ENCODE data around the gene SKAP2.

SKAP2 gene

DNA sequence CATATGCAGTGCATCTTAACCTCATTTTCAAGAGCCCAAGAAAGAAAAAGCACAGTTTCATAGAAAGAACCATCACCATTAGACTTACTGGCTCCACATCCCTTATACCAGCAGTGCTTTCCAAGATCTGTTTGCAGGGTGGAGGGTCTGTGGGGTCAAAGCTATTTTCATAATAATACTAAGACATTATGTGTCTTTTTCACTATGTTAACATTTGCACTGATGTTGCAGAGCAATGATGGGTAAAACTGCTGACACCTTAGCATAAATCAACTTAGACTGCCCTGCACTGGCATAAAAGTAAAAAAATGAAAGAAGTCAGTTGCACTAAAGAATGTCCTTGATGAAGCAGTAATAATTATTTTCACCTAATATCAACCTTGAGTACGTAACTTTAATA is 166.2 kb downstream of the SKAP2 start:
- in situ Hi-C loops (cut with MboI; ENCODE audit: low sequenced_read_pairs) = no loop called here

DNA sequence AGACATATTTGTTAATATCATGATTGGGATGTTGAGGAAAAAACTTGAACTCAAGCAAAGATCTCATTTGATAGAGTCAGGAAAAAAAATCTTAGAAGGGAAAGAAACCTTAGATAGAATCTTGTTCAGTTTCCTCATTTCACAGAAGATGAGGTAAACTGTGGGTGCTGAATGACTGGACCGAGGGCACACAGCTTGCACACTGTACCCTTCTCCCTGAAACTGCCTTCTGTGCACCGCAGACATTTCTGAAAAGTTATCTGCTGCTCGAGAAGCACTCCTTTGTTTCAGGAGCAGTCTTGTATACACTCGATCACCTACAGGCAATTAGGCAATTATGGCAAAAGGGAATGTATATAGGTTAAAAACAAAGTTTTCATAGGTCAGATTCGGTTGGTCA is 167.4 kb downstream of the SKAP2 start:
- in situ Hi-C loops (cut with MboI; ENCODE audit: low sequenced_read_pairs) = no loop called here

DNA sequence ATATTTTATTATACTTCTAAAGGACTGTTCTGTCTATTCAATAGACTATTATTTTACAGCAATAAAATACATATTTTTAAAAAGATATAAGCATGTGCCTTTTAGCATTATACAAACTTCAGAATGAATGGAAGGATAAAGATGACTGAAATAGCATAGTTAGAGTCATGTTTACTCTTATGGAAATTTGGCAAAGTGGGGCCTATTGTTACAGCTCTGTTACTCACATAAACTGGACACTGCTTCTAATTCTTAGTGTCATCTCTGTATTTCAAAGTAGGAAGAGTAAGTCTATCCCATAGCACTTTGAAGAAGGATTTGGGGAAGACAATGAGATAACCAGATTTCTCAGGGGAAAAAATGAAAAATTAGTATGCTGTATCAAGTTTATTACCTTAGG is 168.2 kb downstream of the SKAP2 start:
- in situ Hi-C loops (cut with MboI; ENCODE audit: low sequenced_read_pairs) = no loop called here

DNA sequence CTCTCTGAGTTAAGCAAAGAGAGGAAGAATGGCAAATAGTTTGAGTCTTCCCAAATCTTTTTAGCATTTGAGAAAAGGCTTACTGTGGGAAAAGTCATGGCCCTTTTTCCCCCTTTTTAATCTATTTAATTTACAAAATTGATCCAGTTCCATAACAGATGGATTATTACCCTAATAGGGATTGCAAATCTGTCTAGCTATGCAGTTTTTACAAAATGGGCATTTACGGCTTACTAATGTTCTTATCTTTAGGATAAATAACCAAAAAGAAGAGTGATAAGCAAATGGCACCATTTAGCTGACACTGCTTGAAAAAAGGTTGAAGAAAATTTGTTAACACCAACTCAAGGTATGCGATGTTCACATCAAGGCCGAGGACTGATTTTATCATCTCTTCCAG is 169.7 kb downstream of the SKAP2 start:
- in situ Hi-C loops (cut with MboI; ENCODE audit: low sequenced_read_pairs) = no loop called here

DNA sequence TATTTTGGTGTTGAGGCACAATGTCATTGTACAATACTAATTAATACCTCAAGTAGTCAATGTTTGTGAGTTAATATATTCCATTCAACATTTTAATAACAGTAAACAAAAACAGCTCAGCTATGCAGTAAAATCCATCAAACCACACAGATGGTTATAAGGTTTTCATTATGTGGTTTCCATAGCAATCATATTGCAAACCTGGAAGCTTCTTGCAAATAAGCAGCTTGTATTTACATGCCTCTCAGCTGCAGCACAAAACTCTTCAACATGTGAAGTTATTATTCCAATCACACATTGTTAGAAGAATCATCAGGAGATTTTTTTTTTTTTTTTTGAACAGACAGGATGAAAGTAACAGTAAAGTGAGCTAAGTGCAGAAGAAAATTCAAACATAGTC is 170.2 kb downstream of the SKAP2 start:
- in situ Hi-C loops (cut with MboI; ENCODE audit: low sequenced_read_pairs) = no loop called here

DNA sequence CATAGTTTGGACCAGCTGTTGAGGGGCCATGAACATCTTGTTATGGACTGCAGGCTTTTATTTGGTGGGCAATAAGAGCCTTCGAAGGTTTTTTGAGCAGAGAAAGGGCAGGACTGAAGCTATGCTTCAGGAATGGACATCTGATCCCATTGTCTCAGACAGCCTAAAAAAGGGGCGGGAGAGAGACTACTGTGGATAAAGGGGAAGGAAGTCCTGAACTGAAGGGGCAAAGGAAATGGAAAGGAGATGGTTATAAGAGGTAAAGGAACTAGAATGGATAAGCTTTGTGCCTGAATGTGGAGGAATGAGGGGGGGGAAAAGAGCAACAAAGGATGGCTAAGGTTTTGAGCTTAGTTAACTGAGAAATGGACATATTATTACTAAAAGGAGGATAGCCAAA is 172.5 kb downstream of the SKAP2 start:
- in situ Hi-C loops (cut with MboI; ENCODE audit: low sequenced_read_pairs) = no loop called here

DNA sequence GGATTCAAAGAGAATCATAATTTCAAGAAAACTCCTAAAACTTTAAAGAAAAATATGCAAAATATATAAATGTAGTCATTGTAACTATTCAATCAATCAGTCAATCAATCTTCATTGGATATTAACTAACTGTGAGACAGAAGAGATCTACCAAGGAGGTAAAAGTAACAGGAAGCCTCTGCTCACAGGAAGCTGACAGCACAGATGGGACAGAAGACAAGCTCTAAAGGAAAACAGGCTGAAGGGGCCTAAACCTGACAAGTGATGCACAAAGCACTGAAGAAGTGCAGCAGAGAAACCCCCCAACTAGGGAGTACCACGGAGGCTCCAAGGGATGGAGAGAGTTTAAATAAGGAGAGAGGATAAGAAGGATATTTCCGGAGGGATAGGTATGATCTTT is 173.0 kb downstream of the SKAP2 start:
- in situ Hi-C loops (cut with MboI; ENCODE audit: low sequenced_read_pairs) = no loop called here

DNA sequence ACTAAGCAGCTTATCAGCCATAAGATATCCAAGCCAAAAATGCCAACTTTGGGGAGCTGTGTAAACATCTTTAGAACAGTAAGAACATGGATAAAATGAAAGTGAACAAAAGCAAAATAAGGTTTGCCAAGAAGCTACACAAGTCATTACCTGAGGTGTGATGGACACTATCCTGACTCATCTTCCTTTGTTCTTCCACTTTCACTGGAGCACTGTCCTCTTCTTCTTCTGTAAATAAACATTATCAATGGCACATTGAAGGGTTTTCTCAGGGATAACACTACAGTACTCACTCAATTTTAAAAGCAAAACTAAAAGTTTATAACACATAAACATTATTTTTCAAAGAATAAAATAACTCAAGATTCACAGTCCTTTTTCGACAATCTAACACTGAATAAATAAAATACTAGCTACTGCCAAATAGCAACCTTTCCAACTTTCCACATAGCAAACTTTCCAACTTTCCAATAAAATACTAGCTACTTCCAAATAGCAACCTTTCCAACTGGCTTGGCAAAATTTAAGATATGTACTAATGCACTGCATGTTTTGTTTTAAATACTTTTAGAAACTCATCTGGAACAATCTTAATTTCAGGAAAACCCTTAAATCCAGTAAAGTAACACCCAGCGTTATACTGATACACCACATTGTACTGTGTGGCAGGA is 174.1 kb downstream of the SKAP2 start:
- in situ Hi-C loops (cut with MboI; ENCODE audit: low sequenced_read_pairs) = no loop called here

DNA sequence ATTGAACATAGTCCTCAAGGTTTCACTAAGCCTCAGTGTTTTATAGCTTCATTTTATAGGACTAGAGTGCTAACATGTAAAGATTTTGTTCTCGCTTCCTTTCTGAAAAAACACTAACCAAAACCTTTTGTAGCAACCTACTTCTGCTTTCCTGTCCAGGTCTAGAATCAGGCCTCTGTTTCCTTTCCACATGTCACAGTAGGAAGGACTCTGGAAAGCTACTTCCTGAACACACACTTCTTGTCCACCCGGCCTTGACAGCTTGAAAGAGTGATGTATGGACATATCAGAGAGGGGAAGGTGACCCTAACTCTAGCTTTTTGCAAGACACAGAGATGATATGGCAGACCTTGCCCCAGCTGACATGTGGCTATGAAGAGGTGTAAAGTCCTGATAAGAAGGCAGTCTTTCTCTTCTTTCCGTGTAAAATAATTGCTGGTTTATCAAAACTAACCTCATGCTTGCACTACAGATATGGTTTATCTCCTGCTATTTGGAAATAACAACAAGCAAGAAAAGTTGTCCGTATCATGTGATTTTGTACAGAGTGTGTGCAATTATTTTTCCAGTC is 175.4 kb downstream of the SKAP2 start:
- in situ Hi-C loops (cut with MboI; ENCODE audit: low sequenced_read_pairs) = no loop called here

DNA sequence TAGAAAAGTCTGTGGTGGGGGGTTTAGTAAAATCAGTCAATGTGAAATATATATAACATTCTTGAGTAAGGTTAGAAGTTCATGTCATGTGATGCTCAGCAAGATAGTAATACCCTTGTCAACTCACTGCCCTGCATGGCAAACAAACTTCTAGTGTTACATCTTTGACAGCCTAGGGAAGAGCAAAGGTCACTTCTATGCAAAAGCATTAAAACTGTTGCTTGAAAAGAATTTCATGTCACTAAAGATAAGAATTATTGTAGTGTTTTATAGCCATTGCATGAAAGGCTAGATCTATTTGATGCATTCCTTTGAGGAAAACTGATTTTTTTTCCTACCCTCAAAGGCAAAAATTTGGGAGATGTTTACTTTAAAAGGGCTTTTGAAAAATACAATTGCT is 176.0 kb downstream of the SKAP2 start:
- in situ Hi-C loops (cut with MboI; ENCODE audit: low sequenced_read_pairs) = no loop called here

DNA sequence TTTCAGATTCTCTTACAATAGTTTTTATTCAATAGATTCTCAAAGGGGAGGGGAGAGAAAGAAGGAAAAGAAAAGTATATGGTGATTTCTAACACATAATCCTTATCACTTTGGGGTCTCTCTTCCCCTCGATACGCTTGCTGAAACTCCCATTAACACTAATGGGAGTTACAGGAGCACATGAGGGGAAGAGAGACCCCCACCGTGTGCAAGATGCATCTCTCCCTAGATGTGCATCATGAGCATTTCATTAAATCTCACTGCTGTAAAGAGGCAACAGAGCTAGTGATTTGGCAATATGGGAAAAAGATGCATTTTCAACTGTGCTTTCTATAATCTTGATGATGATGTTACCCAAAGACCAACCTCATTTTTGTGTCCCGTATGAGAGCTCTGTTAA is 177.4 kb downstream of the SKAP2 start:
- in situ Hi-C loops (cut with MboI; ENCODE audit: low sequenced_read_pairs) = no loop called here

DNA sequence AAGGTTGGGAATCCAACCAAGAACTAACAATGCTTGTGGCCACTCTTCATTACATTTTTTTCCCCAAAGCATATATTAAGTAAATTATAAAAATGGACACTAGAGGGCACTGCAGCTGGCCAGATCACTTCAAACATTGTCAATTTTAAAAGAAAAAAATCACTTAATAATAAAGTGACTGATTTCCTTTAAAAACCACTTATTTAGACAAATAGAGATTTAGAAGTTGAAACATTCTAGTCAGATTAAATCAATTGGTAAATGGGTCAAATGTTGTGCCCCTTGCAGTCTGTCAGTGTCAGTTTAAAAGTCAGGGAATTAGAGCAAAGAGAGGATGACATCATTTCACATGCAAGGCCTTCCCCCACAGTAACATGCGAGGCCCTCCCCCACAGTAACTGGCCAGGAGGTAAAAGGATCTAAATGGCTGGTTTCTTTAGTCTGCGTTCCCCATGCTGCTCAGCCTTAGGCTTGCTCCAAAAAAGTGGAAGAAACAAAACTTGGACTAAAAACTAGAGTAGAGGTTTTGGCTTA is 177.9 kb downstream of the SKAP2 start:
- in situ Hi-C loops (cut with MboI; ENCODE audit: low sequenced_read_pairs) = no loop called here

DNA sequence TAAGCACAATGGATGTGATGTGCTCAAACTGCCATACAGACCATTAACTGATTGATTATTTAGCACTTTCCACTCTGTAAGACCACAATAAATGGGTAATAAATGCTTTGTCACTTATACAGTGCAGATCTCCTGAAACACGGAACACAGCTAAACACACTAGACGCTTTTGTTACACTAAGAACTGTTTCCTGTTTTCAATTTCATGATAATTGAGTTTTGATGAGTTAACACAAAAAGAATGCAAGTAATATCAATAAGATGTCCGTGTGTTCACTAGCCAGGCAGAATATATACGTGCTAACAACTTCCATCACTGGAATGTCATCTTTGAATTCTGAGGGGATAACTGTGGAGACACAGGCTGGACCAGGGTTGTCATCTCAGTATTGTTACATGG is 178.8 kb downstream of the SKAP2 start:
- in situ Hi-C loops (cut with MboI; ENCODE audit: low sequenced_read_pairs) = no loop called here

DNA sequence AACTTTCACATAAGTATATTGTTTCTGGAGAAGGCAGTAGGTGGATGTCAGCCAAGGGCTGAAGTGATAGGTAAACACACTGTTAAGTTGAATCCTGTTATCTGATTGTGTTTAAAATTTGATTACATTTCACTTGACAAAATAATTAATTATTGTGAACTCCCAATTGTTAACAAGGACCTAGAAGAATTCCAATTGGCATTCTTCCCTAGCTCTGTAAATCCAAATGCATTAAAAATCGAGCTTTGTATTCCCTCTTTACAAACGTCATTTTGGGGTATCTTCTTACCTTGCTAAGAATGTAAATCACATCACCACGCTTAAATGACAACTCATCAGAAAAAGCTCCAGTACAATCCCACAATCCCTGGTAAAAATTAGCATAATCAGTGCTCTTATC is 179.9 kb downstream of the SKAP2 start:
- in situ Hi-C loops (cut with MboI; ENCODE audit: low sequenced_read_pairs) = no loop called here

DNA sequence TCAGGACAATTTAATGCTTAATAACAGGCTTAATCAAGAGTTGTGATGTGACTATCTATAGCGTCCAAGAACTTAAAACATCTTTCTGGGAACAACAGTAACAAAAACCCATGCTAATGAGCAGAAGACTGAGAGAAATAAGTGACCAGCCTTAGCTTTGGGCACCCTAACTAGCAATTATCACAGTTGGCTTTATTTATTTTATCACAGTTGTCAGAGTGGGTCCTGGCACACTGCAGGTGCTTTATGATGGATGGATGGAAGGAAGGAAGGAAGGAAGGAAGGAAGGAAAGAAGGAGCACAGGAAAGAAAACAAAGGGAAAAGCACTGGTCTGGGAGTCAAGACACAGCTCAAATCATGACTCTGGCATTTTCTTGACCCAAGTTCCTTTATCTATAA is 181.1 kb downstream of the SKAP2 start:
- in situ Hi-C loops (cut with MboI; ENCODE audit: low sequenced_read_pairs) = no loop called here

DNA sequence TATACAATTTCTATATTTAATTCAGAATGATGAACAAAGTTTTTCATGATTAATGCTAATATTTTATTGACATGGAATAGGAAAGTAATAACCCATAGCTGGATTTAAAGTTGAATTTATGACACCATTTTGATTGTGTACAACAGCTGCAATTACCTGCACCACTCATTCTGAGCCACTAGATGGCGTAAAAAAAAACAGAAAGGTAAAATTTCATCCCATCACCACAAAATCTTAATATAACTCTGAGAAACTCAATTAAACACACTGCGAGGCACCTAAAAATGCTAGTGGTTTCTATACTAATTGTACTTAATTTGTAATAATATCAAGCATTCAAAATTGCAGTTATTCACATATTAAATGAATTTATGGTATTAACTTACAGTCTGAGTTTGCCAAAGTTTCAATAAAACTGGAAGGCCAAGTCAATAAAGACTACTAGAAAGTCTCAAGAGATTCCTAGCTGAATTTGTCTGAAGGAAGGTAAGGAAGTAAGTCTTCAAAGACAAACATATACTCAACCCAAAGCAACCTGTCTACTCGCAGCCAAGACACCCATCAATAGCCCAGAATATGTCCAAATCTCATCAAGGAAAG is 182.5 kb downstream of the SKAP2 start:
- in situ Hi-C loops (cut with MboI; ENCODE audit: low sequenced_read_pairs) = no loop called here

DNA sequence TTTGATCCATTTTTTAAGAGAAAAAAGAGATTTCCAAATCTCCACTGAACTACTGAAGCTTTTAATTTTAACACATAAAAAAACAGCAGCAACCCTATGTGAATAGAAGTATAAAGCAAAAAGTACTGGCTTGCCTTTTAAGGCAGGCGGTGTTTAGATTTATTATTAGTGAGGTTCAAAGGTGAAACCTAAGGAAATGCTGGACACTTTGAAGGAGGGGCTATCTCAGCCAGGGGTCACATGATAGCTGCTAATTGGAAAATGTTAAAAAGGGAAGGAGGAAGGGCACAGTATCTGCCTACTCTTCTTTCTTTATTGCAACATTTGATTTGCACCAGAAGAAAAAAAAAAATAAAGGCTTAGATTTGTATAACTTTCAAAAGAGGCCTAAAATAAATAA is 183.8 kb downstream of the SKAP2 start:
- in situ Hi-C loops (cut with MboI; ENCODE audit: low sequenced_read_pairs) = no loop called here

DNA sequence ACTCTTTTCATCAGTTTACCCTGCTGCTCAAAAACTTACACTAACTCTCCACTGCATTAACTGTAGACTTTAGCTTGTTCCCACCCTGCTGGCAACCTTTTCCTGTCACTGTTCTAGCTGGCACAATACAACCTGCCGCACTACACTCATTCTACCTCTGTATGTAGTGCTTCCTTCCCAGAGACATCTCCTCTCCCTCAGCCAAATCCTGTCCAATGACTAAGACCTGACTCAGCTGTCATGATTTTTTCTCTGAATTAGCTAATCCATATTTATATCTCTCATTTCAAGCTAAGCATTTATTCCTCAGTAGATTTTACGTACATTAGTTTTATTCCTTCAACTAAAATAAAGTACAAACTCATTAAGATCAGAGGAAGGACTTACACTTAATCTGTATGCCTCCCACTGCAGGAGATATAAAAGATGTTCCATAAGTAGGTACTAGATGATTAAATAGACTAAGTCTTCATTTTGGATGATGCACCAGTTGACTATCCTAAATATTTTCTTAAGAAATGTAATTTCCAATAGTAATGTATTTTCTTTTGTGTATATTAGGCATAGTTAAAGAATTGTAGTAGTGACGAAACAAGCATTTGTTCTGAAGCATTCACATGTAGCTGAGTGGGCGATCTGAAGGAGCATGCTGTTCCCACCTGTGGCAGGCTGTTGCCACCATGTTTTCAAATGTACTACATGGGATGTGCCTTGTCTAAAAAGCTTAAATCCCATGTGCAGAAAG is 189.1 kb downstream of the SKAP2 start:
- in situ Hi-C loops (cut with MboI; ENCODE audit: low sequenced_read_pairs) = no loop called here

DNA sequence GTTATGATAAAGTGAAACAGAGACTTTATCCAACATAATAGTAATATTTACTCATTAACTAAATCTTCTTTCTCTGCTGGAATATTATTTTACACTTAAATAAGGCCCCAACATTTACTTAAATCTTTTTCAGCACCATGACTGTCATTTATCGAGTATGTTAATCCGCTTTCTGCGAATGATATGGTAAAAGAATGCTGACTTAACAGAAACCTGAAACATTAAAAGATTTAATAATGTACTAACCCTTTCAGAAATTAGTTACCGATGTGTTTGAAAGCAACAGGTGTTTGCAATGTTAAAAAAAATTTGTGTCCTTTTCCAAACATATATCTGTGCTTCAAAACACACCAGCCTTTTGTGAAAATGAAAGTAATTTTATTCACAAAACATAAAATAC is 190.5 kb downstream of the SKAP2 start:
- in situ Hi-C loops (cut with MboI; ENCODE audit: low sequenced_read_pairs) = no loop called here

DNA sequence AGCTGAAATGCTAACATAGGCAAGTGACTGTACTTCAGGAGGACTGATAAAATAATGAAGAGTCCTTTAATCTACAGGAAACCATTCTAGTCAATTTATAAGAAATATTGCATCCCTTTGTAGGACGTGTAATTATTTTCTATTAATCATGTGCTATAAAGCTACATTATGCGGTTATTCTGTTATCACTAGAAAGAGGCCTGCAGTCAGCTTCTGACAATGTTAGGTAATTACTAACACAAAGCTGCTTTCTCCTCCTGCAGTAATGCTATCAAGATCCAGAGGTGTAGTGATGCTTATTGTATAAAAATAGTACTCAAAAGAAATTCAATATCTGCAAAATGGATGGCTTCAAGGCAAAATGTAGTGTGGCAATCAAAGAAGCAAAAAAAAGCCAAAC is 191.1 kb downstream of the SKAP2 start:
- in situ Hi-C loops (cut with MboI; ENCODE audit: low sequenced_read_pairs) = no loop called here

DNA sequence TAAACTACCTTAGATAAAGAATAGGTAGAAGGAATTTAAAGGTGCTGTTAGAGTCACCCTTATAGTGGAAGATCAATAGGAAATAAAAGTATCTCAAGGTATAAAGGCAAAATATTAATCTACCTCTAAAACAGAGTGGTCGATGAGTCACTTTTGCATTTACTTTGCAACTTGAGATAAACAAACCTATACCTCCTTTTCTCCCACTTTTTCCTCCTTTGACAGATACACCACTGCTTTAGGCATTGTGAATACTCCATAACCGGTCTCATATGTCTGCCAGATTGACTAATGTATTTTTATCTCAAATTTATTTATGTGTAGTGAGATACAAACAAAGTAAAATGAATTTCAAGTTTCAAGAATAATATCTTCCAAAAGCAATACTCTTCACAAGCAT is 193.5 kb downstream of the SKAP2 start:
- in situ Hi-C loops (cut with MboI; ENCODE audit: low sequenced_read_pairs) = no loop called here

DNA sequence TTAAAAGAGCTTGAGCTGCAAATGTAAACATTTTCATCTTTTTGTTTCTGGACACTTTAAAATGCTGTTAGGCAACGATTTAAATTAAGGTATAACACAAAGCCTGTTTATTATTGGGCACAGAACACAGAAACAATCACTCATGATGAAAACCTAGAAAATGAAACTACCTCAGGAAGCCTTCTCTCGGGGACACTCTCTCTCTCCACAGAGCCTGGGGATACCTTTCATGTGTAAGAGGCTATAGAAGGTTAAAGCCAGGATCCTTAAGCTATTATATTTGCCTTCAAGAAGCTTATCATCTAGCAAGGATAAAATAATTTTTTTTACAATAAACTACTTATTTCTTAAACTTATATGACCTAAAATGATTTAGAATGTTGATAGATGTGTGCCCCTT is 194.1 kb downstream of the SKAP2 start:
- in situ Hi-C loops (cut with MboI; ENCODE audit: low sequenced_read_pairs) = no loop called here

Measured in hTERT RPE-1 (cell line).